ENCODE data around the gene TMPRSS13. TPM values are rescaled to one million over a fixed set of nuclear protein-coding genes. Genes with fewer than 3 reads are reported as not detected.

The TMPRSS13 gene
- total and polyA plus RNA-seq, 12 donors, result 0.12 to 1.3 (median 0.56) TPM

- Histone ChIP-seq H3K27ac (no peak overlapping the region), H3K4me1 (replicated peaks in 1 of 2) (no peaks in the 10 kb centered on the region), H3K4me3 (no peak overlapping the region), H3K9me3 (replicated peaks in 1 of 3) (no peaks in the 10 kb centered on the region), H3K27me3 (no peaks in the 10 kb centered on the region), H3K36me3 (replicated peaks in 1 of 2) (no peaks in the 10 kb centered on the region)
- TF ChIP-seq POLR2A (IDR thresholded peaks at IDR 0.05), result no peak
- TF ChIP-seq CTCF (IDR thresholded peaks at IDR 0.05), result no peak
- 79 to 84% (median 79%) methylated on average over 10 to 11 of the region's 11 CpGs for WGBS, 4 donors
- no peak for DNase-seq
- intact Hi-C loops (cut with DNase I), result no loop called here
Measured at GRCh38 chr11:117925198-117925925, 3.8 kb downstream of the TMPRSS13 start.

GRCh38 chr11:117924631-117925170 is 4.5 kb downstream of the TMPRSS13 start:
- 64 to 98% (median 79%) methylated on average over 5 to 11 of the region's 11 CpGs for WGBS, 4 donors
- no peaks in the 10 kb centered on the region for H3K27me3 ChIP-seq
- H3K4me1 ChIP-seq (replicated peaks in 1 of 2), result no peaks in the 10 kb centered on the region
- H3K36me3 ChIP-seq (replicated peaks in 1 of 2), result no peaks in the 10 kb centered on the region
- no peaks in the 10 kb centered on the region for H3K9me3 ChIP-seq (replicated peaks in 1 of 3)
- H3K27ac ChIP-seq, result no peak overlapping the region
- DNase-seq, result no peak
- TF ChIP-seq CTCF (IDR thresholded peaks at IDR 0.05) (no peak), POLR2A (IDR thresholded peaks at IDR 0.05) (no peak)
- intact Hi-C loops (cut with DNase I), result no loop called here
- no peak overlapping the region for H3K4me3 ChIP-seq

GRCh38 chr11:117923773-117924172 is 5.4 kb downstream of the TMPRSS13 start:
- Histone ChIP-seq H3K4me3 (no peak overlapping the region), H3K27me3 (no peaks in the 10 kb centered on the region), H3K4me1 (replicated peaks in 1 of 2) (no peaks in the 10 kb centered on the region), H3K36me3 (replicated peaks in 1 of 2) (no peaks in the 10 kb centered on the region), H3K27ac (no peak overlapping the region), H3K9me3 (replicated peaks in 1 of 3) (no peaks in the 10 kb centered on the region)
- no peak for DNase-seq
- intact Hi-C loops (cut with DNase I), result no loop called here
- WGBS, 4 donors, result 79 to 94% (median 87%) methylated on average over 6 to 7 of the region's 7 CpGs
- TF ChIP-seq CTCF (IDR thresholded peaks at IDR 0.05) (no peak), POLR2A (IDR thresholded peaks at IDR 0.05) (no peak)

GRCh38 chr11:117923275-117923674 is 5.9 kb downstream of the TMPRSS13 start:
- TF ChIP-seq CTCF (IDR thresholded peaks at IDR 0.05) (no peak), POLR2A (IDR thresholded peaks at IDR 0.05) (no peak)
- H3K27me3 ChIP-seq, result no peaks in the 10 kb centered on the region
- no peaks in the 10 kb centered on the region for H3K9me3 ChIP-seq (replicated peaks in 1 of 3)
- intact Hi-C loops (cut with DNase I), result no loop called here
- H3K4me1 ChIP-seq (replicated peaks in 1 of 2), result no peaks in the 10 kb centered on the region
- H3K36me3 ChIP-seq (replicated peaks in 1 of 2), result no peaks in the 10 kb centered on the region
- H3K4me3 ChIP-seq, result no peak overlapping the region
- WGBS, 4 donors, result 90 to 100% (median 91%) methylated on average over 4 of the region's 4 CpGs
- DNase-seq, result no peak
- H3K27ac ChIP-seq, result no peak overlapping the region
